H54 (cell line): ENCODE data around the gene SFTPD.
"Not testable (repeated sequence)": the region's sequence is repeated elsewhere in the genome, so short reads cannot be mapped to it uniquely, and the experiment has no call there.

Source experiments
- DNase-seq: peaks from one replicate; pipeline ENCODE4 v3.0.0; 2011; ENCODE audit warnings: low spot score, mixed read lengths; ENCODE audit not compliant: insufficient read length
- FAIRE-seq: peaks from 3 replicates; lab custom pipeline; 2011; peaks lifted over from hg19 to GRCh38; lab: Jason Lieb, UNC
- POLR2A ChIP-seq: IDR thresholded peaks from 2 replicates; pipeline ENCODE4 v1.6.1; 2011; ENCODE audit warnings: low read depth, mild to moderate bottlenecking, low read length

The SFTPD gene

GRCh38 chr10:79948976-79949722, at the start of gene SFTPD:
Gene SFTPD (minus strand): TSS chr10:79949105. CDS start chr10:79946659, 2,446 bp downstream.
- DNase-seq (no peak), FAIRE-seq (no peak)
- no peak for TF ChIP-seq POLR2A

GRCh38 chr10:79995979-79996634, 47.2 kb upstream of the SFTPD start:
- FAIRE-seq, result no peak
- no peak for TF ChIP-seq POLR2A
- DNase-seq, result no peak

GRCh38 chr10:79994556-79994955, 45.7 kb upstream of the SFTPD start:
- TF ChIP-seq POLR2A, result no peak
- DNase-seq, result no peak
- FAIRE-seq, result no peak

- DNase-seq, FAIRE-seq: not testable (repeated sequence)
Observed at GRCh38 chr10:79988199-79988598, 39.3 kb upstream of the SFTPD start.

- not testable (repeated sequence) for DNase-seq, FAIRE-seq
Observed at GRCh38 chr10:79986661-79987060, 37.8 kb upstream of the SFTPD start.

- TF ChIP-seq POLR2A, result no peak
- FAIRE-seq (no peak), DNase-seq (no peak)
Observed at GRCh38 chr10:79985481-79986072, 36.7 kb upstream of the SFTPD start.

GRCh38 chr10:79984851-79985250, 35.9 kb upstream of the SFTPD start:
- FAIRE-seq (no peak), DNase-seq (no peak)
- TF ChIP-seq POLR2A, result no peak

GRCh38 chr10:79983286-79983909, 34.5 kb upstream of the SFTPD start:
- FAIRE-seq, result no peak
- no peak for DNase-seq
- TF ChIP-seq POLR2A, result no peak

- TF ChIP-seq POLR2A, result no peak
- DNase-seq, result no peak
- FAIRE-seq, result no peak
Observed at GRCh38 chr10:79982861-79983260, 34.0 kb upstream of the SFTPD start.

GRCh38 chr10:79982362-79982800, 33.5 kb upstream of the SFTPD start:
- FAIRE-seq (no peak), DNase-seq (no peak)
- no peak for TF ChIP-seq POLR2A

GRCh38 chr10:79981450-79982361, 32.8 kb upstream of the SFTPD start:
- no peak for FAIRE-seq
- TF ChIP-seq POLR2A, result 0 out of 2 replicates have a peak, but pooled peaks have one; percentile 56
- peak; percentile 84 for DNase-seq

- DNase-seq (no peak), FAIRE-seq (no peak)
- no peak for TF ChIP-seq POLR2A
Observed at GRCh38 chr10:79980711-79981110, 31.8 kb upstream of the SFTPD start.
